HG03442 (cell line): ENCODE results near the gene DOCK4.

Experiments used
- ATAC-seq: cut with Tn5 transposase; IDR thresholded peaks from one replicate; pipeline ENCODE4 v1.9.1; 2021; ENCODE audit warnings: mild to moderate bottlenecking, moderate library complexity; ENCODE audit not compliant: unreplicated experiment

Gene DOCK4

DNA sequence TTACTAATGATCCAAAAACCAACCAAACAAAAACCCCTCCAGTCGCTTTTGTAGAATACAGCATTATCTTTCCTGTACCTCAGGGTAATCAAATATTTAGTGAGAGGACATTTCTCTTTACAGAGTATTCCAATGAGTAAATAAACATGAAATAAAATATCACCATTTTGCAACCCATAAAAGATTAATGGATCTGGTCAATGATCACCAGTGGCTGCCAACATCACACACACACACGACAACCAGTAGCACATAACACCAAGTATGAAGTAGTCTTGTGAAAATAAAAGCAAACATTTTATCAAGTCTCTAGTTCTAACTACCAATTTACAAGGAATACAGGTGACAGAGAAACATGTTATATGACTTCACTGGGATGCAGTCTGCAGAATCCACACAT lies 455.3 kb downstream of the DOCK4 start:
- ATAC-seq: no peak

DNA sequence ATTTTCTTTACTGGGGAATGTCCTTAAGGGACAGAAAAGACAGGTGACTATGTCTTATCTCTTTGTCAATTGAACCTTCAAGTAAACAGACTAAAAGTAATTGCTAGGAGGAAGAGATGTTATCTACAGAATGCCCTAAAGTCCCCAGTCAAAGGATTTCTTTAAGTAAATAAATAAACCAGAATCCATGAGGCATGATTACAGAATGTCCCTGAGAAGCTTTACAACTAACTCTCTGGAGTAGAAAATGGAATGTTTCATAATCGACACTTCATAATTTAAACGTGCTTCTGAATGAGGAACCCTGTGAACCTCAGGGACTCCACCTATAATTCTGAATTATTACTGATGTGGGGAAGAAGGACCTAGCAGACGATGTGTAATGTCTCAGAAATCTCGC lies 456.0 kb downstream of the DOCK4 start:
- ATAC-seq: no peak

DNA sequence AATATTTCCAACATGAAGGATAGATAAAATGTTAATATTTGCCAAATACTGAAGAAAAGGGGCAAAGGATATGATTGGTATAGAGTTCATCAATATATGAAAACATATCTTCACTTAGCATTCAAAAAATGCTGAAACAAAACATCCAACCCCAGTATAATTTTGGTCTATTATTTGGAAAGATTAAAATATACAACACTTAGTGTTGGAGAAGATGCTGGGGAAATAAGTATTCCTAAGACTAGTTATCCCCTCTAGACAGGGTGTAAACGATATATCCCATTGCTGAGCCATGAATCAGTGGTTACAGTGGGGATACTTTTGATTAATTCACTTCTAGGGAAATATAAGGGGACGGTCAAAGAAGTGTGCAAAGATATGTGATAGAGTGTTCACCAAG lies 456.6 kb downstream of the DOCK4 start:
- ATAC-seq: no peak

DNA sequence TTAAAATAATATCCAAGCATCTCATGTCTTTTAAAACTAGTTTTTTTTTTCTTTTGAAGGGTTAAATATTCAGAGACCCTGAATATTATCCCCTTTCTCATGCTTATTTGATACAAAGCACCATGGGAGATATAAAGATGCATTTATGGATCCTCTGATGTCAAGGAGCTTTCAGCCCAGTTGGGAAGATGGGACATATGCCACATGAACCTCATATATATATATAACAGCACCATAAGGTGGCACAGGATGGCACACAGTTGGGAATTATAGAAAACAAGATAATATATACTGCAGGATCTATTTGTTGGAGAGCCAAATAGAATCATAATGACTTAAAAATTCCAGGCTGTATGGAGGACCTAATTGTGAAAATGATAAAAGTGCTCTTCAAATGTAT lies 458.5 kb downstream of the DOCK4 start:
- ATAC-seq: no peak

DNA sequence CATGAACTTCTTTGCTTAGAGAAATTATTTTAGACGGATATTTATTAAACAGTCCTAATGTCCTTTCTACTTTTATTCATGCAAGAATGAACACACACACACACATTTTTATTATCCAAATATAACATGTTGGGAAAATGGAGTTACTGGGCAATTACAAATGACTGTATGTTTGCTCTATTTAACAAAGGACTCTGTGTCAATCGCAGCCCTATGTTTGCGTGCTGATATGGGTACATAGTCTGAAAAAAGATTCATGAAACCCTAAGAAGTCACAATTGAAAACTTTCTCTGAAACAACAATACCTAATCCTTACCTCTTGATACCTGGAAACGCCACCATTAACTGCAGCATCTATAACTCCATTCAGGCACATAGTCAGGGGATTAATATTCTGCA lies 459.2 kb downstream of the DOCK4 start:
- ATAC-seq: no peak

DNA sequence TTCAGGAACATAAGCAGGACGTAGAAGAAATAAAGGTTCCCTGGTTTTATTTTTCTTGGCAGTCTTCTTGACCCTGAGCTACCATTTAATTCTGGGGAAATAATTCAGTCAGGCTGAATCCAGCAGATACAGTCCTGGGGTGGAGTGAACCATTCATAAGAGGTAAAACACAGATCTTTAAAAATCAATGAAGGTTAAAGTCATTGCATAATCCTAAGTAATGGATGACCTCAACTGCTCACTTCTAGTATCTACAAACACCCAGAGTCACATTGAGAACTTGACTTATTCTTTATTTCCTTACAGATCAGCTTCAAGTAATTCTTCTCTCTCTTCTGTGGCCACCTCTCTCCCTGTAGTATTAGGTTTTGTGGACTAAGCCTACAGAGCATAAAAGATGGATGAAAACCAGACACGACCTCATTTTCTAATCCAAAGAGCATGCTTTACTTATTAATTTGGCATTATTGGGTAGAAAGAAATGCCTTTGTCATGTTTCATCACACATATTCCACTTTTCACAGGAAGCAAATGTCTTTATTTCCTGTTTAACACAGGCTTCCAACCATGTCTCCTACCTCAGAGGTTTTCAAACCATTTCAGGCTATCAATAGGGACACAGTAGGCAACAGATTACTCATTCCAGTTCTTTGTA lies 461.6 kb downstream of the DOCK4 start:
- ATAC-seq: no peak

DNA sequence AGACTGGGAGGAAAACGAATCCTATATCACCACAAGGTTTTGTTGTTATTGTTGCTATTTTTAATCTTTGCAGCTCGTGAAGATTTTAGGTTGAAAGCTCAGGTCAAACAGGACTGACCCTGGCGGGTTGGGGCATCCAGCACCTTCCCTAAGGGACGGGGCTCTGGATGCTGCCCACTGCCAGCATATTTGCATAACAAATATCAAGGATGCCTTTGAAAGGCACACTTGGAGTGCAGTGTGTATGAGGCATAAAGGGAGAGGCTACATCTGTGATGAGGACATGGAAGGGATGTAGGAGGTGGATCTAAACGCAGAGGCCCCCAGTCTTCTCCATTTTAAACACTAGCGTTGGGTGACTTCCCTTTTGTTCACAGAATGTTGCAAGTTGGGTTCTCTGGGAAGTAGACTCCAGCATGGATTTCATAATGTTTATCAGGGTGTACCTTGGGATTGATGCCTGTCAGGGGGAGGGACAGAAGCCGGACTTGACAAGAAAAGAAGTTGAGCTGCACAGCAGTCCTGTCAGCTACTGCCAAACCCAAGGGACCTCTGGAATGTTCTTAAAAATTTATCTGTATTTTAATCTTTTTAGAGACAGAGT lies 462.9 kb downstream of the DOCK4 start:
- ATAC-seq: no peak

DNA sequence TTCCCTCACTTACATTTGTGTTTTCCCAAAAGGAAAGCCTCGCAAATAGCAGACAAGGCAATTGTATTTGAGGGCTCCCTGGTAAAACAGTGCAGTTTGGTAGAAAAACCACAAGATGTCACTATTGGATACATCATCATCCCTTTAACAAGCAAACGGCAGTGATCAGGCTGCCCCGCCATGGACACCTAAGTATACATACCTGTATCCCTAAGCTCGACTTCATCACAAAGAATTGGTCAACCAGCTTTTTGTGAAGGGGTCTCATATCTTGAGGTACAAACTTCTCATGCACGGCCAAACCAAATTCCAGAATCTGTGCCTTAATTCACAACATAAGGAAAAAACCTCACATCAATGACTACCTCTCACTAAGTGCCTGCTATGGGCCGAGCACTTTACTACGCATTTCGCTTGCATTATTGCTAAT lies 464.4 kb downstream of the DOCK4 start:
- peak; percentile 97 for ATAC-seq

DNA sequence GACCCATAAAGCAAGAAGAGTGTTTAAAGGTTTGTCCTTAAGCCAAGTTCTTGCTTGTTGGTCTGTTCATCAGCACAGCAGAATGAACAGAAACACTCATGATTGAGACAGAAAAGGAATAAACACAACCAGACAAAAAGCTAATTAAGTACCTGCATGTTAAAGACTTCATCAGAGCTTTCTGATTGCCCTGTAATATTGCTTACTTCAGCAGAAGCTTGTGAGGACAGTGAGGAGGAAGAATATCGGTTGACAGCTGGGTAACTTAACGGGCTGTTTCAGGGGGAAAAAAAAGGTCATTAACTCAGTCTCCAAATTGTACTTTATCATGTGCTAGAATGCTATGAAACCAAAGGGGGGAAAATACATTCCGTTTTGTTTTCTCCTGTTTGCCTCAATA lies 465.3 kb downstream of the DOCK4 start:
- ATAC-seq: no peak

DNA sequence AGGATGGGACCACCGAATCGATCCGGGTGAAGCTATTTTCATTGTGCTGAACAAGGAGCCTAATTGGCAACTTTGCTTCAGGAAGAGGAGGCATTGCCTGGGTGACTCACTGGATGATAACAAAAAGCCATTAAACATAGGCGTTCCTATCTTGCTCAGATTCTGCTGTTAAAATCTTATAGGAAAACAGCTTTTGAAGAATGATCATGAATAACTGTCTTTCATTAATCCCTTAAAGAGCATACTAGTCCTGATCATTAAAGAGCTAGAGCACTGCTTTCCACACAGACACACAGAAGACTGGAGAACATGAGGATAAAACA lies 469.7 kb downstream of the DOCK4 start:
- no peak for ATAC-seq

DNA sequence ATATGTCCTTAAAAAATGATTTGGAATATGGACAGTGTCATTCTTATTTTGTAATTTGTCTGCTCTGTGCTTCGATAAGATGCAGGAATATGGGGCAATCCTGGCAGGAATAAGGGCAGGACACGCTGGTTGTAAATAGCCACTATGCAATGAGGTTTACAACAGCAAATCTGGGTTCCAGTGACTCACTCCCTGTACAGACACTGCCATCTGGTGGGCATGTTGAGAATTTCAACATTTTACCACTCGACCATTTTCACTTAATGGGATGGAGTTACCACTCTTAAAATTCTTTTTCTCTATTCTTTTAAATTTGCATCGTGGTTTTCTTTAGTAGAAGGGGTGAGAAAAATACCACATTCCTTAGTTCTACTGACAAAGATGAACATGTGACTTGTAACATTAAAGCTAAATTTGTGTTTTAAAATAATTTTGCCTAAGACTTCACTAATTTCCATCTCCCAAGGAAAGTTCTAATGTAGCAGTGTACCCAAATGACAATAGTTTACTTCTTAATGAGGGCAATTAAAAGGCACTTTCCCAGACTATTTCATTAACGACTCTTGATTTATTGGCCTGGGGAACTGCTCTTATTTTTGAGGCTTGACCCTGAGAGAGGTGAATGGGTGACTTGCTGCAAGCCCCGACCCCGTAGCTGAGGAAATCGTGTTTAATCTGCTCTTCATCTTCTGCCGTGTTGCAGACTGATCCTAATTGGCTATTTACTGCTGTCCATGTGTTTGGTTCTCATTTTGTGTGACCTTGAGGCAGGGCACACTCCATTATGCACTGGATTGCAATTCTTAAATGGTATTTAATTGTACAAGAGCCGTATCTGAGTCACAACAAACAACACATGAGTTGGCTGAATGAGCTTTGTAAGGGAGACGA lies 470.3 kb downstream of the DOCK4 start:
- peak; percentile 67 for ATAC-seq

DNA sequence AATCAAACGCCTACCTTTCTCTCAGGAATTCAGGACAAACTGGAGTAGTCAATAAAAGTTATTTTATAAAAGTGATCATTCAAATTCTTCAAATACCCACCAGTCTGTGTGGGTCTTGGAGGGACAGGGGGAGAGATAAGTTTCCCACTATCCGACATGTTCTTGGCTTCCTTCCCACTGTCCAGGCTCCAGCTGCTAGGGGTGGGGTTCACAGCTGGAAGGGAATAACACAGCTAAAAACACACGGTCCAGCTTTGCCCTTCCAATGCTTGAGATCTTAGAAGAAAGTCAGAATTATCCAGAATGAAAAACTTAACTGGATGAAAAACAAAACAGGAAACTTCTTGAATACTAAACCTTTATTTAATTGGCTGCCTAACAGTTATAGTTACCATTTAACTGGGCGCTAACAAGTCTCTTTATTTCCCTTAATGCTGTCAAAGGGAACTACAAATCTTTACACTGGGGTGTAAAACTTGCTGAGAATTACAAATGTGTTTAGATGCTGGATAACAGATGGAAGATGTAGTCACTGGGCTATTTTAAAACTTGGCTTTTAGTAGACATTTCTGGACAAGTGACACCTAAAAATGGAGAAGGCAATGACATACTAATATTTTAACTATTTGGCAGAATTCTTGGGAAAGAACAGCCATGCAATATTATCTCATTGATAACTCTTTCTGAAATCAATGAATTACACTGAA lies 471.1 kb downstream of the DOCK4 start:
- no peak for ATAC-seq

DNA sequence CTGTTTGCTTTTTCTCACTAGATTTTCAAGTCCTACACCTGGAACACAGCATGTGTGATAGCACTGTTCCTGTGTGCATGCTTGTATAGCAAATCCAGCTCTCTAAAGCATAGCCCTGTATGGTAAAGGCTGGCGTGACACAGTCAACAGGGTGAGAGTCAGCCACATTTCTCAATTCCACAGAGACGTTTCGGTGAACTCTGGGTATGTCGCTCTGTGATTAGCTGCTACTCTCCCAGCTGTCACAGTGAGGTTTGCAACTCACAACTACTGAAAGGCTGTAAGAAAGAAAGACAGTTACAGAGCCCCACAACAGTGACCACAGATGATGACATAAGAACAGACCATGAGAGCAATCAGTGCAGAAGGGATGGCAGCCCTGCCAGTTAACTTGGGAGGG lies 473.3 kb downstream of the DOCK4 start:
- no peak for ATAC-seq

DNA sequence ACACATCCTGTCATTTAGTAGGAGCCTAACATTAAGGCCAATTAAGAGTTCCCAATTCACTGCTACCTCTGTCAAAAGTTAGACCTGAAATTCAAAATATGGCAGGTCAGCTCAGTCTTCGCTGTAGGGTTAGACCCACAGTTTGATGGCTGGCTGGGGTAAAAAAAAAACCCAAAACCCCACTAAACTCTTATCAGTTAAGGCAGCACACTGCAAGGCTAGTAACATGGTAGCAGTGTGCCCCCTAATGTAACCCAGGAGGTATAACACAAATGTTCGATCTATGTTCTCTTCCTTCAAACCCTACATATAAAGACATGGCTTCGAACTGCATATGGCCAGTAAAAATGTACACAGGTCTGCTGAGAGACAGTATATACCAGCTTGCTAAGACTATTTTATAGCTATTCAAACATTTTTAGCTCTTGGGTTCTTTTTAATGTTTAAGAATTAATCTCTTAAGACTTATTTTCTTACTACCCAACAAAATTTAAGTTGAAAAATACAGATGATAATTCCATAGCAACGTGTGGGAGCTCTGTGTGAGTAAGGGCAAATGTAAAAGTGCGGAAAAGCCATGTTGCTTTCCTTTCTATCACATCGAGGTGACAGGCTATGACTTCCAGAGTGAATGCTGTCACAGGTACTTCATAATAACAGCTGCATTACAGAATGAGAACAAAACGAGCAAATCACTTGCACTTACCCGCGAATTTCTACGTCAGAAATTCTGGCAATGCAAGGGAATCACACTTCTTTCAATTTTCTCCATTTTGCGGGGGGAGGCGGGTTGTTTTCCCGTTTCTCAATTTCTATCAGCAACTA lies 475.5 kb downstream of the DOCK4 start:
- peak; percentile 82 for ATAC-seq

DNA sequence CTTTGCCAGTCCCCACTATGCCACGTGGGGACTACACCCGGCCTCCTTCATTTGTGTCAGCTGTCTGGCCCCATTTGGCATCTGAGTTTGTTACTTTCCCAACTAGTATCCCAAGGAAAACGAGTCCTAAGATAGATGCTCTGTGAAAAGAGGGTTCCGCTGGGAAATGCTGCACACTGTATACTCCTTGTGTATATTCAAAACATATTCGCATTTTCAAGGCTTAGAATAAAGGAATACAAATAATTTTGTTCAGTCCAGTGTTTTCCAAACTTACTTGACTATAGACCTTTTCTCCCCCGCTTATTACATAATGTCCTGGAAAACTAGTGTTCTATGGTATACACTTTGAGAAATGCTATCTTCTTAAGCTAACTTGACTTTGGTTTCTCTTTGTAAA lies 476.1 kb downstream of the DOCK4 start:
- ATAC-seq: no peak

DNA sequence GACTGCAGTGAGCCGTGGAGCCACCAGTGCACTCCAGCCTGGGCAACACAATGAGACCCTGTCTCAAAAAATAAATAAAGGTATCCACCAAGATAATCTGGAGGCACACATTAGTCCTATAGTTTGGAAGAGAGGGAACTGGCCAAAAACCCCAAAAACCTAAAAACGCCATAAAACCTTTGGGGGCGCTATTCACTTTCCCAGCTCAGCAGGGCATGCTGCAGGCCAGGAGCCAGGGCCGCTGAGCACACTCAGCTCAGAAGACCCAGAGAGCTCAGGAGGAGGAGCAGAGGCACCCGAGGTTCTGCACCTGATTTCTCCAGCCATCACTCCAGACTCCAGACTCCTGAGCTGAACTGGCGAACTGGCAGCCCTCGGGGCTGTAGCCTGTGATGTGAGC lies 476.7 kb downstream of the DOCK4 start:
- ATAC-seq: no peak

DNA sequence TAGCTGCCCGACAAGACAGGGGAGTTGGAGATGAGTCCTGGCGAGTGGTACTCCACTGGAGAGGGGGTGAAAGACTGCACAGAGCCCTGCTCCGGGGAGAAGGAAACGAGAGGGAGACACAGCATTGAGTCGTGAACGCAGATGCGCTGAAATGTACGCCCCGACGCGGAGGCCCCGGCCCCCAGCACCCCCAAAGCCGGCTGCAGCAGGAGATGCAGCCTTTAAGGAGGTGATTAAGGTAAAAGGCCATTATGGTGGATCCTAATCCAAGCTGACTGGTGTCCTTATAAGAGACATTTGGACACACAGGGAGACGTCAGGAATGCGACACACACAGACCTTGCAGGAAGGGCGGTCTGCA lies 477.6 kb downstream of the DOCK4 start:
- ATAC-seq: no peak

DNA sequence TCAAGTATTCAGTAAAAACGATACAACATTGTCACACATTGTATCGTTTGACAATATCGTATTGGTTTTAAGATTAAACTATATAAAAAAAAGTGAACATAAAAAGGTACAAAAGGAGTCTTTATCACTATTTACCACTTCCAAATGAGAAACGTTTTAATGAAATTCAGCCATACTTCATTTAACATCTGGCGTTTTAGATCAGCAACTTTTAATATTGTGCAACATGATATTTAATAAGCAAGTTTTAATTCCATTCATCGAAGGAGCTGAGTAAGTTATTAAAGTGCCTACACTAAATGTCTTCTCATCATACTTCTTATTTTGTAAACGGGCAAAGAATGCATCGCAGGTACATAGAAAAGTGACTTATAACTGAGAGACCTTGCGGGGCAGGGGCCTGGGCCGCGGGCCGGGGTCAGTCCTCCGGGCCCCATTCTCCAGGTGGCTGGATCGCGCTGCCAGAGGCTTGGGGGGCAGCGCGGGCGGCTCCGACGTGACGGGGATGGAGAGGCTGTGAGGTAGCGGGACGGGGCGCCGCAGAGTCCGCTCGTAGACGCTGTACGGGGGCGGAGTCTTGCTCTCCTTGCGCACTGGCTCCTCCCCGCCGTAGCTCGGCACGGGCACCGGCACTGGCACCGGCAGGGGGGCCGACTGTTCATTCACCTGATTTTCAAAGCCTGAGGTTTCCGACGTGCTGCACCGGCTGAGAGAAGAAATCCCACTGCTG lies 478.1 kb downstream of the DOCK4 start:
- ATAC-seq: no peak

DNA sequence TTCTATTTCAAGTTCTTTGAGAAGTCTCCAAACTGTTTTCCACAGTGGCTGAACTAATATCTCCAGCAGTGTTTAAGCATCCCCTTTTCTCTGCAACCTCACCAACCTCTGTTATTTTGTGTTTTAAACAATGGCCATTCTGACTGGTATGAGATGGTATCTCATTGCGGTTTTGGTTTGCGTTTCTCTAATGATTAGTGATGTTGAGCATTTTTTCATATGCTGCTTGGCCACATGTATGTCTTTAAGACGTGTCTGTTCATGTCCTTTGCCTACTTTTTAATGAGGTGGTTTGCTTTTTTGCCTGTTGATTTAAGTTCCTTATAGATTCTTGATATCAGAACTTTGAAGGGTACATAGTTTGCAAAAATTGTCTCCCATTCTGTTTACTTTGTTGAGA lies 487.3 kb downstream of the DOCK4 start:
- no peak for ATAC-seq

DNA sequence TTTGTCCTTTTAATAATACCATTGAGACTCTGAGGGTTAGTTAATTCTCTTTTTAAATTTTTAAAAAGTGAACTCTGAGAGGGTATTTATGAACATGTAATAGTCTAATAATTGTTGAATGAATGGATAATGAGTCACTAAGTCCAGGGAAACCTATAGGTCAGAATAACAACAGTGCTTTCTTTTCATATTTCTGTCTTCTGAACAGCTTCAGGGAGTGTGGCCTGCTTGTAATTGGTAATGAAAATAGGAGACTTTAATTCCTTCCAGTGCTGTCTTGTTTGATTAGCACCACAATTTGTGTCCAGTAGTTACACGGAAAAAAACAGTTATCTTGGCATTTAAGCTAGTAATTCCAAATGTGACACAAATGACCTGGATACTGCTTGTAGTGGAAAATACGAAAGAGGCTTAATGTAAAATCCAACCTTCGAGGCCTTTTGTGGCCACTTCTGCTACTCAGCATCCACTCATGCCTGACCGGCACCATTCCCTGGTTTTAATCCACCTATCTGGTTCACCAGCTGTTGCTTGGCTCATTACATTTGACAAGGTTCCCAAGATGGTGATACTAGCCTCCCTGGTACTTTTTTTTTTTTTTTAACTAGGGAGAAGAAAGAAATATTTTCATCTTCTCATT lies 494.7 kb downstream of the DOCK4 start:
- ATAC-seq: no peak
